ENCODE data around the gene E2F8. TPM values are rescaled to one million over a fixed set of nuclear protein-coding genes. Genes with fewer than 3 reads are reported as not detected.

The E2F8 gene
- total RNA-seq, 2 donors from 2014 or later, result 4.3 to 7.4 TPM

GRCh38 chr11:19199048-19199447 is 41.7 kb downstream of the E2F8 start:
- intact Hi-C loops (cut with DNase I, micrococcal nuclease), result no loop called here
- no peak for DNase-seq
- no peak for ATAC-seq

- ATAC-seq, result peak; percentile 73
- intact Hi-C loops (cut with DNase I, micrococcal nuclease), result no loop called here
- peak; percentile 37 to 49 for DNase-seq
Measured at GRCh38 chr11:19196432-19196831, 44.3 kb downstream of the E2F8 start.

DNA sequence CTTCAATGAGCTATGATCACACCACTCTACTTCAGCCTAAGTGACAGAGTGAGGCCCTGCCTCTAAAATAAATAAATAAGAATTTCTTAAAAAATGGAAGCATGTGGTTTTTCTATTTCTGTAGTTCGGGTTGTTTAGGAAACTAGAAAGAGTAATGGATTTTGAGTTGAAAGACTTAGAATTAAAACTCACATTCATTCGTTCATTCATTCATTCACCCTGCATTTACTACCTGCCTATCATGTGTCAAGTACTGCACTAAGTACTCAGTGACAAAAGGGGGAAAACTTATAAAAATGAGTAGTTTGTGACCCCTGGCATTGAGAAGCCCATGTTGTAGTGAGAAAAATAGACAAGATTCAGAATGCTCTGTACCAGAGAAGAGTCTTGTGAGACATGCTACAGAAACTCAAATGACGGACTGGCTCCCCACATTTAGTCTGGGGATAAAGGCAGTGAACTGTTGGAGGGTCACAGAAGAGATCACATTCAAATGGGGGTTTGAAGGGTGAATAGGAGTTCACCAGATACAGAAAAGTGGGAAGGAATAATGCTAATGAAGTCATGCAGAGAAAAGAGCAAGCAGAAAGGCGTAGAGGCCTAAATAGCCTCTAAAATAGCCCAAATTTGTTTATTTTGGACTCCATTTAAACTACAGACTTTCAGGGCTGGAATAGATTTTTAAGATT is 46.0 kb downstream of the E2F8 start:
- DNase-seq, result no peak
- no peak for ATAC-seq
- intact Hi-C loops (cut with DNase I, micrococcal nuclease), result no loop called here

GRCh38 chr11:19193916-19194315 is 46.8 kb downstream of the E2F8 start:
- DNase-seq (no peak), ATAC-seq (no peak)
- intact Hi-C loops (cut with DNase I, micrococcal nuclease), result no loop called here

DNA sequence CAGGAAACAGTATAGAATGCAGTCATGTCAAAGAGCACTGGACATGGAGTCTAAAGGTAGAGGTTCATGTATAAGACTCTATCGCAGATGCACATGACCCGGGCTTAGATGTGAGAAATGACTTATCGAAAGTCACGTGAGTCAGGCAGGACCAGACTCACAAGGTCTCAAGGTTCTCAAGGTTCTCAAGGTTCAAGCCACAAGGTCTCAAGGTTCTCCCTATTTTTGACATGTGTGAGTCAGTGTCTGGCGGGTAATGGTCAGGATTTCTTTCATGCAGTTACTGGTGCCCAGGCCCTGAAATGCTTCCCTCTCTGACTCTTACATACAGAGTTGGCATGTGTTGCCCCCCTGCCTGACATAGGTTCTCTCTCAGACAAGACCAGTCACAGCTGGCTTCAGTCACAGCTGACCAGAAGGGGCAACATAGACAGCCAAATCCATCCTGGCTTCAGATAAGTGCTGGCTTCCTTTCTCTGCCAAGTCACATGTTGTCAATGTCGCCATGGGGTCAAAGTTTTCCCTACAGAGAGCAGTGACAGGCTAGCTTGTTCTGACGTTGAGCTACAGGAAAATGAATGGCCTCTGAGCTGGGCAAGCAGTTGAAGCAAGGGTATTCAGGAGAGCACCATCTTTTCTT is 49.1 kb downstream of the E2F8 start:
- intact Hi-C loops (cut with DNase I, micrococcal nuclease), result no loop called here
- DNase-seq (peak; percentile 20 to 27), ATAC-seq (peak; percentile 87)

GRCh38 chr11:19187833-19188258 is 52.9 kb downstream of the E2F8 start:
- ATAC-seq, result no peak
- intact Hi-C loops (cut with DNase I, micrococcal nuclease), result no loop called here
- DNase-seq, result no peak

GRCh38 chr11:19187114-19187832 is 53.5 kb downstream of the E2F8 start:
- ATAC-seq (no peak), DNase-seq (no peak)
- intact Hi-C loops (cut with DNase I, micrococcal nuclease), result no loop called here

DNA sequence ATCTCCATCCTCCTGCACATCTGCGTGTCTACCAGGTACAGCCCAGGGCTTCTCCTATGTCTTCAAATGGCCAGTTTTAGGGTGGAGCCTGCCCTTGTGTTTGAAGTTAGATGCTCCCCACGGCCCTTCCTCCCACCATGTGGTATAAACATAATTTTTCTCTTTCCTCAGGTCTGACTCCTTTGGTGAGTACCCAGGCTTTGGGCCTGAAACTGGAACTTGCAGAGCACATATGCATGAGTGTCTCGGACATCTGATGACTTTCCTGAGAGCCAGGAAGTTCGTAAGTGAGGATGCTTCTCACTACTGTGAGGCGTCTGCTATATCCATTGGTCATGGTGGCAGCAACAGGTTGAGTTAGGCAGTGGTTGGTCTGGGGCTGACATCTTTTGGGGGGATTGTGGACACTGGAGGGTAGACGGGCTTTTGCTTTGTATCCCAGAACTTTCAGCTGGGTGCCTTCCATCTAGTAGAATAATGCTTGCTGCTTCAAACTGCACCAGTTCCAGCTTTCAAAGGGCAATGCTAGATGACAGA is 55.2 kb downstream of the E2F8 start:
- ATAC-seq (no peak), DNase-seq (no peak)

DNA sequence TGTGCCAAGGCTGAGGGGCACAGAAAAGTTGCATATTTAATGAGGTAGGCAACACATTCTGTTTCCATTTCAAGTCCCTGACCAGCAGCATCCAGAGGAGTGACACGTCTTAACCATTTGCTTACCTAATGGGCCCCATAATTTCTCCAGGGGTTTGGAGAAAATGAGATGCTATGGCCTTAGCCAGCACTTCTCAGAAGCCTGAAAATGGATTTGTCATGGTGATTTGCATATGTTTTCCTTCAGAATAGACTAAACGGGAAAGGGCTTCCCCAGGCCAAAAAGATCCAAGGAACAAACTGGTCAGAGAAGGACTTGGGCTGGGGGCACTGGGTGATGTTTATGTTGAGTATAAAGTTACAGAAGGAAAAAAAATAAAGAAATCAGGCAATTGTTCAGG is 55.7 kb downstream of the E2F8 start:
- intact Hi-C loops (cut with DNase I, micrococcal nuclease), result no loop called here
- ATAC-seq (no peak), DNase-seq (no peak)

More for the DNA sequence above, 55.2 kb downstream of the E2F8 start:
- intact Hi-C loops (cut with DNase I, micrococcal nuclease), result no loop called here

DNA sequence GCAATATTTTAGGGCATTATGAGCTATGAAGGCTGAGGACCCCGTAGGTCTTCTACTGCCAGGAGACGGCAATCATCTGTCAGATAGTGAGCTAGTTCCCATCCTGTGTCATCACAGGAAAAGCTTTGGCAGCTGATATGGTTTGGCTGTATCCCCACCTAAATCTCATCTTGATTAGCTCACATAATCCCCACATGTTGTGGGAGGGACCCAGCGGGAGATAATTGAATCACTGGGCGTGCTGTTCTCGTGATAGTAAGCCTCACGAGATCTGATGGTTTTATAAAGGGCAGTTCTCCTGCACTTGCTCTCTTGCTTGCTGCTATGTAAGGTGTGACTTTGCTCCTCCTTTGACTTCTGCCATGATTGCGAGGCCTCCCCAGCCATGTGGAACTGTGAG is 57.1 kb downstream of the E2F8 start:
- intact Hi-C loops (cut with DNase I, micrococcal nuclease), result no loop called here
- DNase-seq (no peak), ATAC-seq (no peak)

GRCh38 chr11:19181531-19182261 is 59.0 kb downstream of the E2F8 start:
- intact Hi-C loops (cut with DNase I, micrococcal nuclease), result no loop called here
- DNase-seq, result no peak
- no peak for ATAC-seq

GRCh38 chr11:19176629-19177186 is 64.0 kb downstream of the E2F8 start:
- no peak for DNase-seq
- ATAC-seq, result no peak
- intact Hi-C loops (cut with DNase I, micrococcal nuclease), result no loop called here

Other genes starting within 250 kb of the E2F8 start
- gene MRGPRX2, start 180.2 kb downstream of the E2F8 start, total RNA-seq, result under 1 TPM in 1 of 2 donors, not detected in 1; 0.11 TPM
- 10 to 100 TPM; 30.5 to 32.9 TPM for gene ZDHHC13, start 123.8 kb downstream of the E2F8 start, total RNA-seq
- gene CSRP3, start 39.0 kb downstream of the E2F8 start, total RNA-seq, result not detected